CD14-positive monocyte (primary cell): ENCODE measurements around the gene PLCH1. TPM values are rescaled to one million over a fixed set of nuclear protein-coding genes. Genes with fewer than 3 reads are reported as not detected.

ENCODE experiments used
- DNase-seq, 3 donors: peaks; one replicate each; pipeline ENCODE4 v3.0.0-alpha.2; 2011 to 2022
- H2AFZ ChIP-seq: 2 replicates; pipeline ENCODE4 v1.6.0; 2012; ENCODE audit warnings: mild to moderate bottlenecking, low read depth, low read length, inconsistent platforms; ENCODE audit not compliant: insufficient read depth, poor library complexity, severe bottlenecking
- H3K27ac ChIP-seq, 2 donors: 1 replicate in 1 of 2; 2 replicates in 1 of 2; pipeline ENCODE4 v1.5.1; 2012 to 2013; ENCODE audit warnings: low read length in 2 of 2, control low read depth in 1 of 2, inconsistent platforms in 1 of 2, low read depth in 1 of 2, mild to moderate bottlenecking in 1 of 2
- H3K27me3 ChIP-seq, 2 donors: one replicate each; pipeline versions ENCODE4 v1.6.0 to v1.6.1; 2011 to 2013; ENCODE audit warnings: low read length in 2 of 2; ENCODE audit not compliant: control insufficient read depth in 2 of 2, insufficient read depth in 2 of 2
- H3K36me3 ChIP-seq, 2 donors: replicated peaks in 1 of 2; 1 replicate in 1 of 2; 2 replicates in 1 of 2; pipeline versions ENCODE4 v1.5.1 to v1.6.1; 2012 to 2013; ENCODE audit warnings: low read length in 2 of 2, control low read depth in 1 of 2, inconsistent platforms in 1 of 2, mild to moderate bottlenecking in 1 of 2; ENCODE audit not compliant: insufficient read depth in 2 of 2, control insufficient read depth in 1 of 2
- H3K4me1 ChIP-seq, 2 donors: 1 replicate in 1 of 2; 2 replicates in 1 of 2; pipeline versions ENCODE4 v1.5.1 to v1.6.1; 2012 to 2013; ENCODE audit warnings: low read length in 2 of 2, control low read depth in 1 of 2, inconsistent platforms in 1 of 2, mild to moderate bottlenecking in 1 of 2, moderate library complexity in 1 of 2; ENCODE audit not compliant: insufficient read depth in 2 of 2, control insufficient read depth in 1 of 2
- H3K4me2 ChIP-seq: replicated peaks from 2 replicates; pipeline ENCODE3; 2012; ENCODE audit warnings: low read length, moderate library complexity, mild to moderate bottlenecking; ENCODE audit not compliant: poor library complexity, severe bottlenecking; ENCODE audit errors: extremely low read depth
- H3K4me3 ChIP-seq, 3 experiments: fragments of 200-600 bp in 1 of 3; sonication (generic) in 1 of 3; replicated peaks in 1 of 3; 1 replicate in 2 of 3; 2 replicates in 1 of 3; pipeline ENCODE4 v1.5.1; 2011 to 2013; ENCODE audit warnings: low read length in 3 of 3, mild to moderate bottlenecking in 3 of 3, control low read depth in 2 of 3, low read depth in 2 of 3, inconsistent platforms in 1 of 3, moderate library complexity in 1 of 3
- H3K79me2 ChIP-seq: 2 replicates; pipeline ENCODE4 v1.6.0; 2012; ENCODE audit warnings: mild to moderate bottlenecking, control low read depth, inconsistent platforms, low read length, moderate library complexity; ENCODE audit not compliant: insufficient read depth
- H3K9ac ChIP-seq: 2 replicates; pipeline ENCODE4 v1.6.0; 2017; ENCODE audit warnings: low read length, mild to moderate bottlenecking; ENCODE audit not compliant: insufficient read depth, poor library complexity, severe bottlenecking
- H3K9me3 ChIP-seq, 2 donors: replicated peaks in 1 of 2; 1 replicate in 1 of 2; 2 replicates in 1 of 2; pipeline versions ENCODE4 v1.5.1 to v1.6.1; 2012 to 2013; ENCODE audit warnings: low read length in 2 of 2, control low read depth in 1 of 2; ENCODE audit not compliant: control insufficient read depth in 1 of 2, insufficient read depth in 1 of 2
- H4K20me1 ChIP-seq: 2 replicates; pipeline ENCODE4 v1.6.0; 2012; ENCODE audit warnings: mild to moderate bottlenecking, low read length, control low read depth, moderate library complexity; ENCODE audit not compliant: insufficient read depth
- H3K27ac Mint-ChIP-seq, 7 donors: one replicate each; pipeline ENCODE4 v1.8.0; 2020; ENCODE audit warnings: mild to moderate bottlenecking in 7 of 7, mixed read lengths in 7 of 7, moderate library complexity in 6 of 7, inconsistent platforms in 2 of 7
- H3K27me3 Mint-ChIP-seq, 3 donors: one replicate each; pipeline ENCODE4 v1.8.0; 2021 to 2022; ENCODE audit warnings: low read depth in 3 of 3, mild to moderate bottlenecking in 3 of 3, mixed read lengths in 3 of 3, moderate library complexity in 3 of 3, inconsistent platforms in 1 of 3
- H3K36me3 Mint-ChIP-seq, 2 donors: one replicate each; pipeline ENCODE4 v1.8.0; 2020; ENCODE audit warnings: mixed read lengths in 2 of 2, inconsistent platforms in 1 of 2, mild to moderate bottlenecking in 1 of 2
- H3K4me1 Mint-ChIP-seq: one replicate; pipeline ENCODE4 v1.8.0; 2020; ENCODE audit warnings: mild to moderate bottlenecking, mixed read lengths
- H3K4me3 Mint-ChIP-seq, 2 donors: one replicate each; pipeline ENCODE4 v1.8.0; 2020; ENCODE audit warnings: mild to moderate bottlenecking in 2 of 2, mixed read lengths in 2 of 2, moderate library complexity in 1 of 2
- H3K9me3 Mint-ChIP-seq, 7 donors: one replicate each; pipeline ENCODE4 v1.8.0; 2020 to 2022; ENCODE audit warnings: mixed read lengths in 7 of 7, mild to moderate bottlenecking in 6 of 7, moderate library complexity in 6 of 7, inconsistent platforms in 2 of 7
- WGBS: methylation state at CpG from one replicate; pipeline ENCODE4 v1.1.5; 2013; ENCODE audit warnings: missing lambda C conversion rate; ENCODE audit not compliant: insufficient coverage; 5-methylcytosine and 5-hydroxymethylcytosine counted together
- intact Hi-C, 2 donors: fragments of 100-400 bp; cut with micrococcal nuclease; formaldehyde crosslinking; loops; one replicate each; pipeline versions ENCODE4 v1.15.0 to v1.15.1; 2023
- polyA plus RNA-seq, 3 donors: library from polyadenylated mRNA; depleted of rRNA in 1 of 3; unstranded in 2 of 3; stranded (reverse) in 1 of 3; fragments of 300-500 nt in 2 of 3; fragments of >200 nt in 1 of 3; fragmentation: Illumina TruSeq in 2 of 3; gene quantifications; 1 replicate in 2 of 3; 2 replicates in 1 of 3; pipeline ENCODE4 v1.2.3, GENCODE V29; 2012 to 2021
- TF ChIP-seq, protein P1 (sequence below): fragments of 200-600 bp; IDR thresholded peaks from one replicate; pipeline ENCODE4 v1.8.0; 2022; ENCODE audit warnings: antibody characterized with exemption, mild to moderate bottlenecking

Gene PLCH1
- polyA plus RNA-seq, 3 donors = not detected

DNA sequence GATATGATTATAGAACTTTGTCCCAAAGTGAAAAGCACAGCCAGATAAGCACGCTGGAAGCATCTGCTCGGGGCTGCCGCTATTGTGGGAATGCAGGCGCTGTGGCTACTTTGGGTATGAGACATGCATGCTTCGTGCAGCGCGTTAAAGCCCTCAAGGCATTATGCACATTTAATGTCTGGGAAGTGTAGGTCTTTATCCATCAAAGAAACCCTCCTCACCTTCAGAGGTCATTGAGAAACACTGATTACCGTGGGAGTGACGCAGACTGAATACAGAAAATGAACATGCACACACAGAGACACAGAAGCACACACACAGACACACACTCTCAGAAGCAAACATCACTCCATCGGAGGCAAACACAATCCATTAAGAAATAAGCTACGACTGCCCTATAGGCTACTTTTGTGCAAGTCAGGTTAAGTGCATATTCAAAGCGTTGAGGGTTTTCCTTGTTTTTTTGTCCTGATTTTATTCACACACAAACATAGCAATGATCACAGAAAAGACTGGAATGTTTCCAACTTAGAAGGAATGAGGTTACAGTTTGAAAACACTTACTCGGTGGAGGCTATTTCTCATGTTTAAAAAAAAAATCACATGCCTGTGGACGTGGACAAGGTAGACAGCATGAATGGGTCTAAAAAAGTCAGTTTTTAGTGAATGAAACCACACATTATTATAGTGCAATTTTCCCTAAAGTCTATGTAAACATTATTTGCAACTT is 68.5 kb downstream of the PLCH1 start:
- intact Hi-C loops = no loop called here
- no peak overlapping the region for H3K27ac ChIP-seq
- H3K27me3 ChIP-seq = no peaks in the 10 kb centered on the region
- Mint-ChIP-seq H3K4me1 (no peaks in the 10 kb centered on the region), H3K27ac (peak overlapping the region in 1 of 7 donors; percentile 6), H3K27me3 (no peaks in the 10 kb centered on the region), H3K36me3 (no peaks in the 10 kb centered on the region), H3K4me3 (no peak overlapping the region), H3K9me3 (peaks cover 0 to 2% (median 0%) of the 10 kb centered on the region in 7 donors)
- H3K36me3 ChIP-seq = no peaks in the 10 kb centered on the region
- H3K4me1 ChIP-seq = no peaks in the 10 kb centered on the region
- no peaks in the 10 kb centered on the region for H3K9me3 ChIP-seq
- 100% methylated on average over 5 of the region's 14 CpGs for WGBS
- H3K4me3 ChIP-seq = no peak overlapping the region
- H4K20me1 ChIP-seq = no peaks in the 10 kb centered on the region
- no peak overlapping the region for H3K4me2 ChIP-seq
- TF ChIP-seq, protein P1, sequence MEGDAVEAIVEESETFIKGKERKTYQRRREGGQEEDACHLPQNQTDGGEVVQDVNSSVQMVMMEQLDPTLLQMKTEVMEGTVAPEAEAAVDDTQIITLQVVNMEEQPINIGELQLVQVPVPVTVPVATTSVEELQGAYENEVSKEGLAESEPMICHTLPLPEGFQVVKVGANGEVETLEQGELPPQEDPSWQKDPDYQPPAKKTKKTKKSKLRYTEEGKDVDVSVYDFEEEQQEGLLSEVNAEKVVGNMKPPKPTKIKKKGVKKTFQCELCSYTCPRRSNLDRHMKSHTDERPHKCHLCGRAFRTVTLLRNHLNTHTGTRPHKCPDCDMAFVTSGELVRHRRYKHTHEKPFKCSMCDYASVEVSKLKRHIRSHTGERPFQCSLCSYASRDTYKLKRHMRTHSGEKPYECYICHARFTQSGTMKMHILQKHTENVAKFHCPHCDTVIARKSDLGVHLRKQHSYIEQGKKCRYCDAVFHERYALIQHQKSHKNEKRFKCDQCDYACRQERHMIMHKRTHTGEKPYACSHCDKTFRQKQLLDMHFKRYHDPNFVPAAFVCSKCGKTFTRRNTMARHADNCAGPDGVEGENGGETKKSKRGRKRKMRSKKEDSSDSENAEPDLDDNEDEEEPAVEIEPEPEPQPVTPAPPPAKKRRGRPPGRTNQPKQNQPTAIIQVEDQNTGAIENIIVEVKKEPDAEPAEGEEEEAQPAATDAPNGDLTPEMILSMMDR = no peak
- no peaks in the 10 kb centered on the region for H3K79me2 ChIP-seq
- H2AFZ ChIP-seq = no peak overlapping the region
- no peak overlapping the region for H3K9ac ChIP-seq
- no peak for DNase-seq

DNA sequence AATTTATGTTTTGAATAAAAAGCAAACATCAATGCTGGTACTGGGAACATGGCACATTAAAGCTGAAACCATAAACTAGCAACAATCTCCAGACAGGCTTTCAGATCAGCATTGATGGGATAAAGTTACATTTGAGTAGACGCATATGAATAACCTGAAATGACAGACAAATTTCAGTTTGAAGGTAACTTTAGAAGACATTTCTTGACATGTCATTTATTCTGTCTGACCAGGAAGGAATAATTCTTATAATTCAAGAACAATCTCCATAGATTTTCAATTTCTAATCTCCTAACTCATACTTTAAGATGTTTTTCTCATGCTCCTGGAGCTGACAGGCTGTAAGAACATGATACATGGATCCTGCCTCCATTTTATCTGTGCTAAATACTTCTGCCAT is 69.8 kb downstream of the PLCH1 start:
- Histone ChIP-seq H3K79me2 (no peaks in the 10 kb centered on the region), H3K9ac (no peak overlapping the region), H3K27ac (no peak overlapping the region), H2AFZ (no peak overlapping the region), H4K20me1 (no peaks in the 10 kb centered on the region), H3K36me3 (no peaks in the 10 kb centered on the region), H3K4me2 (no peak overlapping the region), H3K27me3 (no peaks in the 10 kb centered on the region), H3K4me1 (no peaks in the 10 kb centered on the region), H3K4me3 (no peak overlapping the region), H3K9me3 (no peaks in the 10 kb centered on the region)
- Mint-ChIP-seq H3K27me3 (no peaks in the 10 kb centered on the region), H3K9me3 (peaks cover 0 to 1% (median 0%) of the 10 kb centered on the region in 7 donors), H3K4me3 (no peak overlapping the region), H3K36me3 (no peaks in the 10 kb centered on the region), H3K27ac (no peak overlapping the region), H3K4me1 (no peaks in the 10 kb centered on the region)
- DNase-seq = no peak
- TF ChIP-seq, protein P1 = no peak
- intact Hi-C loops = no loop called here
- no CpG with 5 or more reads among the region's 1 CpG for WGBS
